Activated B cell treated with CpG ODN at 0.5 μM for 24 hours (primary cell): Measurements from ENCODE around the gene HLCS. TPM values are rescaled to one million over a fixed set of nuclear protein-coding genes. Genes with fewer than 3 reads are reported as not detected.

Experiments used
- ATAC-seq: fragments of 200-7000 bp; cut with Tn5 transposase; one replicate; pipeline ENCODE4 v1.10.0; 2021; ENCODE audit warnings: low read depth, mild to moderate bottlenecking, moderate library complexity
- CTCF ChIA-PET: fragments of 350-600 bp; sonication (Branson Sonifier 250); formaldehyde crosslinking; loops from one replicate; lab custom pipeline; 2021; ENCODE audit warnings: antibody characterized with exemption; lab: Charles Lee
- POLR2A ChIA-PET: fragments of 350-600 bp; sonication (Branson Sonifier 250); formaldehyde crosslinking; loops from one replicate; lab custom pipeline; 2021; ENCODE audit warnings: antibody characterized with exemption; lab: Charles Lee
- DNase-seq: peaks from one replicate; pipeline ENCODE4 v3.0.0; 2022
- H3K27ac Mint-ChIP-seq: one replicate; pipeline ENCODE4 v1.8.0; 2020; ENCODE audit warnings: mixed read lengths
- H3K27me3 Mint-ChIP-seq: one replicate; pipeline ENCODE4 v1.8.0; 2021; ENCODE audit warnings: mixed read lengths
- H3K36me3 Mint-ChIP-seq: one replicate; pipeline ENCODE4 v1.8.0; 2021; ENCODE audit warnings: low read depth, mixed read lengths
- H3K4me1 Mint-ChIP-seq: one replicate; pipeline ENCODE4 v1.8.0; 2021; ENCODE audit warnings: mixed read lengths
- H3K4me3 Mint-ChIP-seq: one replicate; pipeline ENCODE4 v1.8.0; 2020; ENCODE audit warnings: mild to moderate bottlenecking, mixed read lengths
- H3K9me3 Mint-ChIP-seq: one replicate; pipeline ENCODE4 v1.8.0; 2020; ENCODE audit warnings: mixed read lengths
- intact Hi-C: fragments of 100-400 bp; cut with micrococcal nuclease; formaldehyde crosslinking; loops from one replicate; pipeline ENCODE4 v1.15.1; 2024
- total RNA-seq: library from RNA; stranded (reverse); gene quantifications from 2 replicates; pipeline ENCODE4 v1.2.3, GENCODE V29; 2022
- TF ChIP-seq, protein P1 (sequence below): fragments of 200-600 bp; IDR thresholded peaks from one replicate; pipeline ENCODE4 v1.8.0; 2022; ENCODE audit warnings: antibody characterized with exemption, mild to moderate bottlenecking

The HLCS gene
- total RNA-seq, 1 donor from 2014 or later = 10.6 TPM

DNA sequence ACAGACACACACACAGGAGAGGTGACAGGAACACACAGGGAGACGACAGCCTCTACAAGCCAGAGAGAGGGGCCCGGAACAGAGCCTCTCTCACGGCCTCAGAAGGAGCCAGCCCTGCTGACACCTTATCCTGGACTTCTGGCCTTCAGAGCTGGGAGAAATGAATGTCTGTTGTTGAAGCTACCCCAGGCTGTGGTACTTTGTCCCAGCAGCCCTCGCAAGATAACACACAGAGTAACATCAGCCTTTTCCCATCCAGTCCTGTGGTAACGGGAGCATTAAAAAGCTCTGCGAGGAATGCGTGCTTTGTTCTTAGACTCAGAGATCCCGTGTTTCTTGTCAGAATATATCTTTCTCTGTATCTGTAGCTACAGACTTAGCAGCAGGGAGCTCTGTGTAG lies 136.4 kb downstream of the HLCS start:
- DNase-seq = no peak
- TF ChIP-seq, protein P1, sequence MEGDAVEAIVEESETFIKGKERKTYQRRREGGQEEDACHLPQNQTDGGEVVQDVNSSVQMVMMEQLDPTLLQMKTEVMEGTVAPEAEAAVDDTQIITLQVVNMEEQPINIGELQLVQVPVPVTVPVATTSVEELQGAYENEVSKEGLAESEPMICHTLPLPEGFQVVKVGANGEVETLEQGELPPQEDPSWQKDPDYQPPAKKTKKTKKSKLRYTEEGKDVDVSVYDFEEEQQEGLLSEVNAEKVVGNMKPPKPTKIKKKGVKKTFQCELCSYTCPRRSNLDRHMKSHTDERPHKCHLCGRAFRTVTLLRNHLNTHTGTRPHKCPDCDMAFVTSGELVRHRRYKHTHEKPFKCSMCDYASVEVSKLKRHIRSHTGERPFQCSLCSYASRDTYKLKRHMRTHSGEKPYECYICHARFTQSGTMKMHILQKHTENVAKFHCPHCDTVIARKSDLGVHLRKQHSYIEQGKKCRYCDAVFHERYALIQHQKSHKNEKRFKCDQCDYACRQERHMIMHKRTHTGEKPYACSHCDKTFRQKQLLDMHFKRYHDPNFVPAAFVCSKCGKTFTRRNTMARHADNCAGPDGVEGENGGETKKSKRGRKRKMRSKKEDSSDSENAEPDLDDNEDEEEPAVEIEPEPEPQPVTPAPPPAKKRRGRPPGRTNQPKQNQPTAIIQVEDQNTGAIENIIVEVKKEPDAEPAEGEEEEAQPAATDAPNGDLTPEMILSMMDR = no peak
- H3K4me3 Mint-ChIP-seq = no peak overlapping the region
- CTCF ChIA-PET = no interaction called here
- POLR2A ChIA-PET = no interaction called here
- no peaks in the 10 kb centered on the region for H3K36me3 Mint-ChIP-seq
- no peak overlapping the region for H3K27ac Mint-ChIP-seq
- no peaks in the 10 kb centered on the region for H3K9me3 Mint-ChIP-seq
- H3K4me1 Mint-ChIP-seq = no peaks in the 10 kb centered on the region
- no peaks in the 10 kb centered on the region for H3K27me3 Mint-ChIP-seq
- intact Hi-C loops = no loop called here
- ATAC-seq = no peak

DNA sequence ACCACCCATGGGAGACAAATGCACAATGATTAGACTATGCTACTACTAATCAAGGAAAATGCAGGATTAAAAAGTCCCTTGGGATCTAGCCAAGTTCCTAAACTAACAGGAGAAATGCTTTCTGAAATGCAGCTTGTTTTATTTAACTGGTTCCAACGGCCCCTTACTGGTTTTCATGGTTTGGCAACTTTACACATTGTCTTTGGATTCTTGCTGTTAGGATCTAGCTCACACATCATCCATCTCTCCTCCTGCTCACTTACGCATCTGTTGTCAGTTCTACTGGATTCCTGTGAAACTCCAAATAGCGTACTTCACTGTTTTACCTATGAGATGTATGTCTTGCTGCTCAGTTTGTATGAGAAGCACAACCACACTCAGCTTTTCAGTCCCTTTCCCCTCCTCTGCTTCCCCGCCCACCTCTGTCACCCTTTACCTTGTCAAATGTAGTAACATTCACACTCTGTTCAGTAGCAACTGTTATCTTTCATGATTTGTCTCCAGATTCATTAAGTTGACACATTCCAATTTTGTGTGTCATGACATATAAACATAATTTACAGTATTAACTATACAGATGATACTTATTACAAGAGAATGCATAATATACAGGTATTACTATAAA lies 137.5 kb downstream of the HLCS start:
- no peaks in the 10 kb centered on the region for H3K36me3 Mint-ChIP-seq
- TF ChIP-seq, protein P1 = no peak
- ATAC-seq = no peak

DNA sequence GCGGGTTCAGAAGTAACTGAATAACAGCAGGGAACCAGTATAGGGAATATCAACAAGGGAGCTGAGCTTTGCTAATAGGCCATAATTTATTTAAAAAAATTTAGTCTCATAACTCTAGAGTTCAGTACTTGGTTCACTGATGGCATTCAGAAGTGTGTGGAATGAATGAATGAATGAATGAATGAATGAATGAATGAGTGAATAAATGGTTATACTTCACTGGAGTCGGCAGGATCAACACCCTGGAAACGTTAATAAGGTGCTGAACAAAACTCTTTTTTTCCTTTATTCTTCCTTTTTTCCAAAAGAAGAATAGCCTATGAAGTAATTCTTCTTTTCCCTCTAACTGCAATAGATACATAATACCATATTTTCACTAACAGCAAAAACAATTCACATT lies 138.3 kb downstream of the HLCS start:
- intact Hi-C loops = no loop called here
- ATAC-seq (no peak), DNase-seq (no peak)
- Mint-ChIP-seq H3K4me1 (no peaks in the 10 kb centered on the region), H3K9me3 (no peaks in the 10 kb centered on the region), H3K27ac (no peak overlapping the region), H3K36me3 (no peaks in the 10 kb centered on the region), H3K4me3 (no peak overlapping the region), H3K27me3 (no peaks in the 10 kb centered on the region)
- ChIA-PET POLR2A (no interaction called here), CTCF (no interaction called here)
- TF ChIP-seq, protein P1 = no peak

More for the DNA sequence above, 137.5 kb downstream of the HLCS start:
- DNase-seq = no peak
- intact Hi-C loops = no loop called here
- CTCF ChIA-PET = no interaction called here
- Mint-ChIP-seq H3K4me3 (no peak overlapping the region), H3K9me3 (no peaks in the 10 kb centered on the region), H3K4me1 (no peaks in the 10 kb centered on the region), H3K27ac (no peak overlapping the region), H3K27me3 (no peaks in the 10 kb centered on the region)
- POLR2A ChIA-PET = no interaction called here

DNA sequence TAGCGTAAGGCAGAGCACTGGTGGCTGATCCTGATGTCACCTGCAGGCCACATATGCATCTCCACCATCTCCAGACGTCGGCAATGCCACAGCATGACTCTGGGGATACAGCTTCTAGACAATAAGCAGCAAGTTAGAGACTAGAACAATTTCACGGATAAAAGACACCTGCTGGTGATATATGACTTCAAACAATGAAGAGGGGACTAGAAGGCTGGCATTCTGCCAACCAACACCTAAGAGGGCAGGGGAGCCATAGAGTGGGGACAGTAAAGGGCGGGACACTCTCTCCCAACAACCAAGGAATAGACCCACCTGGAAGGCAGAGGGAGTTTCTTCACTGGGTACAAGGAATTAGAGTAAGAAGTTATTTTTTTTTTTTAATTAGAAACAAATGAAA lies 140.8 kb downstream of the HLCS start:
- no peaks in the 10 kb centered on the region for H3K9me3 Mint-ChIP-seq
- H3K27ac Mint-ChIP-seq = no peak overlapping the region
- no peak for ATAC-seq
- DNase-seq = no peak
- TF ChIP-seq, protein P1 = no peak
- intact Hi-C loops = no loop called here
- H3K36me3 Mint-ChIP-seq = peaks cover 5% of the 10 kb centered on the region
- ChIA-PET CTCF (no interaction called here), POLR2A (no interaction called here)
- no peak overlapping the region for H3K4me3 Mint-ChIP-seq
- no peaks in the 10 kb centered on the region for H3K27me3 Mint-ChIP-seq
- H3K4me1 Mint-ChIP-seq = no peaks in the 10 kb centered on the region

DNA sequence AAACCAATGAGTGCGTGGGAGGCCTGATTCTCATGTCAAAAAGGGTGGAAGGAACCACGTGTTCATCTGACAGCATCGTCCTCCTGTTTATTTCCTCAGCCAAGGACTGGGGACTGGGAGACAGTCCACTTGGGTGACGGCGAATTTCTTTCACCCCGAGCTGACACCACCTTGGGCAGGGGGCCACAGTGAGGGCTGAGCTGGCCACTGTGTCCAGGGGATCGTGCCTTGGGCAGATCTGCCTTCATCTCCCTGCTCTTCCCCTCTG lies 145.5 kb downstream of the HLCS start:
- H3K4me1 Mint-ChIP-seq = no peaks in the 10 kb centered on the region
- ATAC-seq = no peak
- H3K4me3 Mint-ChIP-seq = no peak overlapping the region
- intact Hi-C loops = no loop called here
- H3K36me3 Mint-ChIP-seq = peaks cover 5% of the 10 kb centered on the region
- H3K27ac Mint-ChIP-seq = no peak overlapping the region
- TF ChIP-seq, protein P1 = no peak
- no peak for DNase-seq
- ChIA-PET POLR2A (no interaction called here), CTCF (no interaction called here)
- no peaks in the 10 kb centered on the region for H3K9me3 Mint-ChIP-seq
- H3K27me3 Mint-ChIP-seq = no peaks in the 10 kb centered on the region
